HG03135 (cell line): Measurements from ENCODE around the gene GABPB2.

Experiments
- ATAC-seq: cut with Tn5 transposase; IDR thresholded peaks from one replicate; pipeline ENCODE4 v1.9.1; 2021; ENCODE audit warnings: mild to moderate bottlenecking, moderate library complexity; ENCODE audit not compliant: unreplicated experiment

Gene GABPB2

GRCh38 chr1:151070474-151071276 lies at the start of gene GABPB2:
GABPB2 (plus strand) TSS chr1:151070761; CDS start chr1:151088190, 17,429 bp downstream.
- peak; percentile 75 for ATAC-seq

- no peak for ATAC-seq
These were observed 45.9 kb upstream of the GABPB2 start for GRCh38 chr1:151024540-151025146.

- no peak for ATAC-seq
These were observed 44.1 kb upstream of the GABPB2 start for GRCh38 chr1:151026460-151026859.

- no peak for ATAC-seq
These were observed 38.4 kb upstream of the GABPB2 start for GRCh38 chr1:151032164-151032563.

- no peak for ATAC-seq
These were observed 35.4 kb upstream of the GABPB2 start for GRCh38 chr1:151035167-151035566.

- ATAC-seq, result no peak
These were observed 34.2 kb upstream of the GABPB2 start, which contains the start of gene BNIPL for GRCh38 chr1:151036356-151036755. BNIPL (plus strand) TSS chr1:151036586; CDS start chr1:151036726, 140 bp downstream.

GRCh38 chr1:151037032-151037431 lies 33.5 kb upstream of the GABPB2 start:
- ATAC-seq, result no peak

GRCh38 chr1:151039521-151039920 lies 31.0 kb upstream of the GABPB2 start:
- ATAC-seq, result no peak

GRCh38 chr1:151043163-151043562 lies 27.4 kb upstream of the GABPB2 start:
- no peak for ATAC-seq

GRCh38 chr1:151047591-151047924 lies 23.0 kb upstream of the GABPB2 start, which contains the start of gene C1orf56:
C1orf56 (plus strand) TSS chr1:151047751; CDS start chr1:151047848, 97 bp downstream.
- ATAC-seq, result peak; percentile 38

GRCh38 chr1:151047925-151048644 lies 22.5 kb upstream of the GABPB2 start:
- peak; percentile 63 for ATAC-seq

- no peak for ATAC-seq
These were observed 21.9 kb upstream of the GABPB2 start for GRCh38 chr1:151048645-151049032.

- ATAC-seq, result no peak
These were observed 21.1 kb upstream of the GABPB2 start for GRCh38 chr1:151049458-151049857.

- no peak for ATAC-seq
These were observed 20.4 kb upstream of the GABPB2 start for GRCh38 chr1:151050051-151050688.

GRCh38 chr1:151051356-151052009 lies 19.1 kb upstream of the GABPB2 start:
- ATAC-seq, result no peak

- ATAC-seq, result no peak
These were observed 15.5 kb upstream of the GABPB2 start for GRCh38 chr1:151054971-151055547.

GRCh38 chr1:151055581-151055980 lies 15.0 kb upstream of the GABPB2 start:
- no peak for ATAC-seq

GRCh38 chr1:151056149-151056548 lies 14.4 kb upstream of the GABPB2 start:
- ATAC-seq, result no peak

GRCh38 chr1:151058692-151059091 lies 11.9 kb upstream of the GABPB2 start:
- ATAC-seq, result no peak
